Measurements from ENCODE around the gene SLMAP.

Gene SLMAP

DNA sequence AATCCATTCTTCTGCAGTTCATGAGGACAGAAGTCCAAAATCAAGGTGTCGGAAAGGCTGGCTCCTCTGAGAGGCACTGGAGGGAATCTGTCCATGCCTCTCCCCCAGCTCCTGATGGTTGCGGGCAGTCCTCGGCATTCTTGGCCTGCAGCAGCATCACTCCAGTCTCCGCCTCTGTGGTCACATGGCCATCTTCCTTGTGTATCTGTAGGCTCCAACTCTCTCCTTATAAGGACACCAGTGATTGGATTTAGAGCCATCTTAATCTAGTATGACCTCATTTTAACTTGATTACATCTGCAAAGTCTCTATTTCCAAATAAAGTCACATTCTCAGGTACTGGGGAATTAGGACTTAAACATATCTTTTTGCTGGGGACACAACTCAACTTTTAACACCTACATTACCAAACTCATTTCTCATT lies 196.1 kb downstream of the SLMAP start:
- DNase-seq (ENCODE audit: low spot score) = no peak
- TF ChIP-seq, protein P1, sequence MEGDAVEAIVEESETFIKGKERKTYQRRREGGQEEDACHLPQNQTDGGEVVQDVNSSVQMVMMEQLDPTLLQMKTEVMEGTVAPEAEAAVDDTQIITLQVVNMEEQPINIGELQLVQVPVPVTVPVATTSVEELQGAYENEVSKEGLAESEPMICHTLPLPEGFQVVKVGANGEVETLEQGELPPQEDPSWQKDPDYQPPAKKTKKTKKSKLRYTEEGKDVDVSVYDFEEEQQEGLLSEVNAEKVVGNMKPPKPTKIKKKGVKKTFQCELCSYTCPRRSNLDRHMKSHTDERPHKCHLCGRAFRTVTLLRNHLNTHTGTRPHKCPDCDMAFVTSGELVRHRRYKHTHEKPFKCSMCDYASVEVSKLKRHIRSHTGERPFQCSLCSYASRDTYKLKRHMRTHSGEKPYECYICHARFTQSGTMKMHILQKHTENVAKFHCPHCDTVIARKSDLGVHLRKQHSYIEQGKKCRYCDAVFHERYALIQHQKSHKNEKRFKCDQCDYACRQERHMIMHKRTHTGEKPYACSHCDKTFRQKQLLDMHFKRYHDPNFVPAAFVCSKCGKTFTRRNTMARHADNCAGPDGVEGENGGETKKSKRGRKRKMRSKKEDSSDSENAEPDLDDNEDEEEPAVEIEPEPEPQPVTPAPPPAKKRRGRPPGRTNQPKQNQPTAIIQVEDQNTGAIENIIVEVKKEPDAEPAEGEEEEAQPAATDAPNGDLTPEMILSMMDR (IDR thresholded peaks at IDR 0.05; ENCODE audit: extremely low read depth, insufficient read depth, missing control alignments) = no peak
- in situ Hi-C loops (cut with MboI; ENCODE audit: low pct_unique_long_range_greater_than_20kb, low sequenced_read_pairs, unreplicated experiment) = no loop called here

DNA sequence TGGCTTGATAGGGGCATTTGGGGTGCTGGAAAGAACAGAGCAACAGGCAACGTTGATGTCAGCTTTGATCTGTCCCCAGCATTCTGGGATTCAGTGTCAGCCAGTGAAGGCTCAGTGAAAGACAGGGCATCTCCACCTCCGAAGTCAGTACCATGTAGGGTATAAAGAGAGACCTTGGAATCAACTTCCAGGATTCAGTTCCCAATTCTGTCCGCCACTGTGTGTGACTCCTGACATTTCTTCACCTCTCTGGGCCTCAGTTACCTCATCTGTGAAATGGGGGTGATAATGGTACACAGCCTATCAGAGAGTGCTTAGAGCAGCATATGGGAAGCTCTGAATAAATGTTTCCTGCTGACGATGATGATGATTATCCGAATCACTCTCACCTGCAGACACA lies 196.5 kb downstream of the SLMAP start:
- TF ChIP-seq, protein P1 (IDR thresholded peaks at IDR 0.05; ENCODE audit: extremely low read depth, insufficient read depth, missing control alignments) = no peak
- in situ Hi-C loops (cut with MboI; ENCODE audit: low pct_unique_long_range_greater_than_20kb, low sequenced_read_pairs, unreplicated experiment) = no loop called here
- no peak for DNase-seq (ENCODE audit: low spot score)

DNA sequence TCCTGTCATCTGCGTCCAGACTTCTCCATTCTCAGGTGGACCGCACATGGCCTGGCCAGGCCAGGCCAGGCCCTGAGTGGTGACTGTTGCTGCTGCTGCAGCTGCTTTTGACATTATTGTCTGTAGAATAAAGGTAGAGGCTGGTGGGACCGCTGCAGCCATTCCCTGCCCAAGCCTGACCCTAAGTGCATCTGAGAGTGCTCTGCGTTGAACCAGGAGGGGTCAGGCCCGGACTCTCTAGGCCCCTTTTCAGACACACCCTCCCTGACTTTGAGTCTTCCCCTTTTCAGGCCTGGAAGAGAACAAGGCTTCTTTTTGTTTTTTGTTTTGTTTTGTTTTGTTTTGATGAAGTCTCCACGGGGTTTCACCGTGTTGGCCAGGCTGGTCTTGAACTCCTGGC lies 197.5 kb downstream of the SLMAP start:
- in situ Hi-C loops (cut with MboI; ENCODE audit: low pct_unique_long_range_greater_than_20kb, low sequenced_read_pairs, unreplicated experiment) = no loop called here
- TF ChIP-seq, protein P1 (IDR thresholded peaks at IDR 0.05; ENCODE audit: extremely low read depth, insufficient read depth, missing control alignments) = no peak
- DNase-seq (ENCODE audit: low spot score) = no peak

DNA sequence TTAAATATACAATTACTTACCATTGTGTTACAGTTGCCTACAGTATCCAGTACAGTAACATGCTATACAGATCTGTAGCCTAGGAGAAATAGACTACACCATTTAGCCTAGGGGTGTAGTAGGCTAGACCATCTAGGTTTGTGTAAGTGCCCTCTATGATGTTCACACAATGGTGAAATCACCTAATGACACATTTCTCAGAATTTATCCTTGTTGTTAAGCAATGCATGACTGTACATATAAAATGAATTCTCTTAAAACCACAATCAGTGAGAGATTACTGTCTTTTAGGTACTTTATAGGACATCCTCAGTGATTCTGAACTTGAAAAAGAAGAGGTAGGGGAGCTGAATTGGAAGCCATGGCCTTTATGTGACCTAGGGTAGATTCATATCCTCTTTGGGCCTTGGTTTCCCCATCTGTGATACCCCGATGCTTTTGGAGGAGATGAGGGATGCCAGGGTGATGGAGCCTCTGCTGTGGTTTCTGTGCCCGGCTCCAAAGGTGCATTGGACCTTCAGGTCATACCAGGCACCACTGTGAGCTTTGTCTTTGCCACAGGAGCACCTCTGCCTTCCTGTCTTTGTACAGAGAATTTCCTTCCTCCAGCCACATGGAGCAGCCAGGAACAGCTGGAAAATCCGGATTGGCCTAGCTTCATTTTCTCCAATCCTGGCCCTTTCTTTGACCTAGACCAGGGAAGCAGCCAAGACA lies 200.2 kb downstream of the SLMAP start:
- in situ Hi-C loops (cut with MboI; ENCODE audit: low pct_unique_long_range_greater_than_20kb, low sequenced_read_pairs, unreplicated experiment) = no loop called here
- DNase-seq (ENCODE audit: low spot score) = no peak
- TF ChIP-seq, protein P1 (IDR thresholded peaks at IDR 0.05; ENCODE audit: extremely low read depth, insufficient read depth, missing control alignments) = no peak

DNA sequence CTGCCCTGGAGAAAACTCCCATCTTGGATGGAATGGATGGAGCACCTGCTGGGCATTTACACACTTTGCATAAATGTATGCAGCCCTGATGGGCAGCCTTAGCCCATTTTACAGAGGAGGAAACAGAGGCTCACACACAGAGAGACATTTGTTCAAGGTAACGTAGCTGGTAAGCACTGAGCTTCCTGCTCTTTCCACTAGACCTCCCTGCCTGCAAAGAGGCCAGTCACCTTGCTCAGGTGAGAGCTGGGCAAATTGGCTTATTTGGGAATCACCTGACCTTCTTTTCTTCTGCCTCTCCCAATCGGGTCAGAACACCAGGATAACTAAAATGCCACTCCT lies 200.7 kb downstream of the SLMAP start:
- DNase-seq (ENCODE audit: low spot score) = no peak
- in situ Hi-C loops (cut with MboI; ENCODE audit: low pct_unique_long_range_greater_than_20kb, low sequenced_read_pairs, unreplicated experiment) = no loop called here
- TF ChIP-seq, protein P1 (IDR thresholded peaks at IDR 0.05; ENCODE audit: extremely low read depth, insufficient read depth, missing control alignments) = no peak

DNA sequence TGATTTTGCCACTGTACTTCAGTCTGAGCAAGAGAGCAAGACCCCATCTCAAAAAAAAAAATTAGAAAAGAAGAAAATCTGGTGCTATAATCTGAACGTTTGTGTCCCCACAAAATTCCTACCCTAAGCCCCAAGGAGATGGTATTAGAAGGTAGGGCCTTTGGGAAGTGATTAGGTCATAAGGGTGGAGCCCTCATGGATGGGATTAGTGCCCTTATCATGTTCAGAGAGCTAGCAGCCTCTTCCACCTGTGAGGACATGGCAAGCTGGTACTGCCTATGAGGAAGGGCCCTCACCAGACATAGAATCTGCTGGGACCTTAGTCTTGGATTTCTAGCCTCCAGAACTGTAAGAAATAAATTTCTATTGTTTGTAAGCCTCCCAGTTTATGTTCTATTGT lies 201.7 kb downstream of the SLMAP start:
- TF ChIP-seq, protein P1 (IDR thresholded peaks at IDR 0.05; ENCODE audit: extremely low read depth, insufficient read depth, missing control alignments) = no peak
- DNase-seq (ENCODE audit: low spot score) = no peak
- in situ Hi-C loops (cut with MboI; ENCODE audit: low pct_unique_long_range_greater_than_20kb, low sequenced_read_pairs, unreplicated experiment) = no loop called here

All from GM13977 (cell line).